HepG2 (cell line): ENCODE data around the gene PLBD1. TPM values are rescaled to one million over a fixed set of nuclear protein-coding genes. Genes with fewer than 3 reads are reported as not detected.

Experiments
- ATAC-seq: fragments of 200-7000 bp; cut with Tn5 transposase; 3 replicates; pipeline ENCODE4 v1.9.1; 2020; ENCODE audit warnings: mild to moderate bottlenecking, moderate library complexity
- BruUV-seq: library from RNA; stranded (reverse); fragments of 400-500 nt; replicated peaks from 2 replicates; lab custom pipeline; 2021; lab: Mats Ljungman, UMichigan
- CTCF ChIA-PET: fragments of 300-600 bp; formaldehyde crosslinking; extraction: SDS; loops from one replicate; lab custom pipeline; 2021; ENCODE audit warnings: low total read pairs, inconsistent platforms, low intra/inter-chr PET ratio; lab: Yijun Ruan, JAX
- POLR2A ChIA-PET: fragments of 350-600 bp; sonication (Branson Sonifier 250); formaldehyde crosslinking; loops from one replicate; lab custom pipeline; 2020; ENCODE audit warnings: antibody characterized with exemption, inconsistent platforms; lab: Yijun Ruan, JAX
- DNase-seq: peaks from one replicate; pipeline ENCODE4 v3.0.0-alpha.2; 2015; ENCODE audit warnings: low spot score
- FAIRE-seq: peaks from 3 replicates; lab custom pipeline; 2011; peaks lifted over from hg19 to GRCh38; lab: Jason Lieb, UNC
- H2AFZ ChIP-seq: one replicate; pipeline ENCODE4 v1.6.1; 2011; ENCODE audit warnings: low read length, inconsistent platforms
- H3K27ac ChIP-seq: fragments of 300-600 bp; 3 replicates; pipeline ENCODE4 v1.8.0; 2011; ENCODE audit warnings: mixed run types, mild to moderate bottlenecking, mixed read lengths, low read length, inconsistent platforms; ENCODE audit not compliant: insufficient read depth; ENCODE audit errors: extremely low read length
- H3K27me3 ChIP-seq, 2 experiments: fragments of 200-600 bp in 1 of 2; 2 replicates in 1 of 2; 3 replicates in 1 of 2; pipeline versions ENCODE4 v1.6.0 to v1.8.0; 2011; ENCODE audit warnings: low read length in 2 of 2, mild to moderate bottlenecking in 2 of 2, moderate library complexity in 2 of 2, inconsistent platforms in 1 of 2; ENCODE audit not compliant: insufficient read depth in 2 of 2, control insufficient read depth in 1 of 2
- H3K36me3 ChIP-seq, 2 experiments: fragments of 200-600 bp in 1 of 2; replicated peaks in 1 of 2; 2 replicates in 1 of 2; 3 replicates in 1 of 2; pipeline versions ENCODE4 v1.5.1 to v1.8.0; 2011; ENCODE audit warnings: low read length in 2 of 2, inconsistent platforms in 1 of 2; ENCODE audit not compliant: insufficient read depth in 2 of 2, control insufficient read depth in 1 of 2
- H3K4me1 ChIP-seq: 2 replicates; pipeline ENCODE4 v1.5.1; 2012; ENCODE audit warnings: low read length, inconsistent platforms; ENCODE audit not compliant: insufficient read depth
- H3K4me2 ChIP-seq: 2 replicates; pipeline ENCODE4 v1.6.0; 2011; ENCODE audit warnings: low read depth, low read length, inconsistent platforms
- H3K4me3 ChIP-seq, 3 experiments: fragments of 200-600 bp in 1 of 3; sonication (generic), shearing (Covaris generic) in 1 of 3; replicated peaks in 1 of 3; 2 replicates each; pipeline ENCODE4 v1.5.1; 2011 to 2016; ENCODE audit warnings: low read length in 3 of 3, inconsistent platforms in 2 of 3, low read depth in 2 of 3, mild to moderate bottlenecking in 2 of 3, control low read depth in 1 of 3, mixed read lengths in 1 of 3; ENCODE audit not compliant: insufficient read depth in 1 of 3
- H3K79me2 ChIP-seq: one replicate; pipeline ENCODE4 v1.6.1; 2011; ENCODE audit warnings: low read length, inconsistent platforms; ENCODE audit not compliant: insufficient read depth
- H3K9ac ChIP-seq: 2 replicates; pipeline ENCODE4 v1.6.0; 2011; ENCODE audit warnings: mild to moderate bottlenecking, low read depth, low read length, inconsistent platforms; ENCODE audit not compliant: insufficient read depth
- H3K9me3 ChIP-seq: 2 replicates; pipeline ENCODE4 v1.5.1; 2012; ENCODE audit warnings: mild to moderate bottlenecking, low read length
- H4K20me1 ChIP-seq: 2 replicates; pipeline ENCODE4 v1.6.0; 2011; ENCODE audit warnings: inconsistent platforms, mild to moderate bottlenecking, low read length, moderate library complexity; ENCODE audit not compliant: insufficient read depth
- AGO2 ChIP-seq: fragments of 200-400 bp; formaldehyde crosslinking; optimal IDR thresholded peaks from 2 replicates; pipeline ENCODE3; 2017; ENCODE audit warnings: mild to moderate bottlenecking, low read depth, low read length, moderate library complexity
- CHD4 ChIP-seq: fragments of 200-600 bp; sonication (generic); IDR thresholded peaks from 2 replicates; pipeline ENCODE4 v1.7.0; 2017; ENCODE audit warnings: mild to moderate bottlenecking, low read length, borderline replicate concordance
- HDAC1 ChIP-seq: sonication (generic); formaldehyde crosslinking; IDR thresholded peaks from 2 replicates; pipeline ENCODE4 v1.5.1; 2020; ENCODE audit warnings: mild to moderate bottlenecking, missing genetic modification reagents
- KDM2A ChIP-seq: sonication (generic); formaldehyde crosslinking; IDR thresholded peaks from 2 replicates; pipeline ENCODE4 v1.4.0; 2020; ENCODE audit warnings: low read depth, missing genetic modification reagents, borderline replicate concordance
- SIN3A ChIP-seq: IDR thresholded peaks from 2 replicates; pipeline ENCODE4 v1.6.1; 2011; ENCODE audit warnings: low read depth, mild to moderate bottlenecking, control low read depth, low read length, borderline replicate concordance
- U2AF1 ChIP-seq: fragments of 200-400 bp; formaldehyde crosslinking; optimal IDR thresholded peaks from 2 replicates; pipeline ENCODE3; 2017; ENCODE audit warnings: mild to moderate bottlenecking, low read depth, low read length
- ZNF274 ChIP-seq: sonication (generic); formaldehyde crosslinking; IDR thresholded peaks from 2 replicates; pipeline ENCODE4 v1.5.1; 2020; ENCODE audit warnings: mild to moderate bottlenecking, missing genetic modification reagents
- ZNF543 ChIP-seq: sonication (generic); formaldehyde crosslinking; IDR thresholded peaks from 2 replicates; pipeline ENCODE4 v1.4.0; 2020; ENCODE audit warnings: mild to moderate bottlenecking, missing genetic modification reagents
- ZNF550 ChIP-seq: sonication (generic); formaldehyde crosslinking; IDR thresholded peaks from 2 replicates; pipeline ENCODE4 v1.4.0; 2020; ENCODE audit warnings: mild to moderate bottlenecking, missing genetic modification reagents, borderline replicate concordance
- ZNF678 ChIP-seq: sonication (generic); formaldehyde crosslinking; IDR thresholded peaks from 2 replicates; pipeline ENCODE4 v1.4.0; 2020; ENCODE audit warnings: mild to moderate bottlenecking, missing genetic modification reagents
- WGBS: methylation state at CpG from one replicate; pipeline ENCODE4 v1.1.6; 2017; ENCODE audit warnings: low lambda C conversion rate; 5-methylcytosine and 5-hydroxymethylcytosine counted together
- in situ Hi-C: cut with HindIII; loops from 2 replicates; pipeline ENCODE4 v1.10.0; 2017; ENCODE audit warnings: low pct_unique_long_range_greater_than_20kb; ENCODE audit not compliant: extremely low pct_ligation_motif_present
- intact Hi-C: fragments of 100-400 bp; cut with micrococcal nuclease; formaldehyde crosslinking; loops from one replicate; pipeline ENCODE4 v1.10.0; 2022; ENCODE audit not compliant: unreplicated experiment
- polyA plus RNA-seq, 8 experiments: library from polyadenylated mRNA; depleted of rRNA in 3 of 8; stranded (reverse) in 7 of 8; unstranded in 1 of 8; fragments of >200 nt; fragmentation: Illumina TruSeq in 4 of 8; extraction: Trizol in 4 of 8; gene quantifications; 2 replicates each; pipeline versions ENCODE4 v1.2.1 to v1.2.3, GENCODE V29; 2011 to 2016; ENCODE audit warnings: low read depth in 4 of 8, missing spikeins in 1 of 8, mixed read lengths in 1 of 8; ENCODE audit not compliant: insufficient read depth in 1 of 8
- total RNA-seq, 5 experiments: library from RNA; depleted of rRNA; stranded (reverse); fragments of >200 nt; fragmentation: Illumina TruSeq; extraction: Trizol; gene quantifications; 2 replicates each; pipeline ENCODE4 v1.2.3, GENCODE V29; 2016; ENCODE audit warnings: low read depth in 1 of 5
- TF ChIP-seq, protein P1 (sequence below): sonication (generic); formaldehyde crosslinking; IDR thresholded peaks from 2 replicates; pipeline ENCODE4 v1.5.0; 2020; ENCODE audit warnings: mild to moderate bottlenecking, missing genetic modification reagents
- TF ChIP-seq, protein P2 (sequence below): sonication (generic); formaldehyde crosslinking; IDR thresholded peaks from 2 replicates; pipeline ENCODE4 v1.5.0; 2020; ENCODE audit warnings: missing genetic modification reagents

PLBD1 gene
- total and polyA plus RNA-seq, 2 of the 13 experiments (the other 11 are each of a cell fraction or from before 2014, with no cell fraction given) = not detected

- CTCF ChIA-PET = no interaction called here
- POLR2A ChIA-PET = no interaction called here
- Histone ChIP-seq H3K9me3 (peaks cover 24% of the 10 kb centered on the region), H3K4me1 (no peaks in the 10 kb centered on the region), H3K4me3 (no peak overlapping the region), H4K20me1 (no peaks in the 10 kb centered on the region), H3K9ac (no peak overlapping the region), H3K79me2 (no peaks in the 10 kb centered on the region), H3K27me3 (no peaks in the 10 kb centered on the region; a peak in 1 of 5 replicates), H3K4me2 (no peak overlapping the region), H3K27ac (no peak overlapping the region), H3K36me3 (no peaks in the 10 kb centered on the region), H2AFZ (no peak overlapping the region)
- FAIRE-seq (no peak), DNase-seq (no peak), ATAC-seq (no peak)
- TF ChIP-seq U2AF1 = no peak
- TF ChIP-seq, protein P1, sequence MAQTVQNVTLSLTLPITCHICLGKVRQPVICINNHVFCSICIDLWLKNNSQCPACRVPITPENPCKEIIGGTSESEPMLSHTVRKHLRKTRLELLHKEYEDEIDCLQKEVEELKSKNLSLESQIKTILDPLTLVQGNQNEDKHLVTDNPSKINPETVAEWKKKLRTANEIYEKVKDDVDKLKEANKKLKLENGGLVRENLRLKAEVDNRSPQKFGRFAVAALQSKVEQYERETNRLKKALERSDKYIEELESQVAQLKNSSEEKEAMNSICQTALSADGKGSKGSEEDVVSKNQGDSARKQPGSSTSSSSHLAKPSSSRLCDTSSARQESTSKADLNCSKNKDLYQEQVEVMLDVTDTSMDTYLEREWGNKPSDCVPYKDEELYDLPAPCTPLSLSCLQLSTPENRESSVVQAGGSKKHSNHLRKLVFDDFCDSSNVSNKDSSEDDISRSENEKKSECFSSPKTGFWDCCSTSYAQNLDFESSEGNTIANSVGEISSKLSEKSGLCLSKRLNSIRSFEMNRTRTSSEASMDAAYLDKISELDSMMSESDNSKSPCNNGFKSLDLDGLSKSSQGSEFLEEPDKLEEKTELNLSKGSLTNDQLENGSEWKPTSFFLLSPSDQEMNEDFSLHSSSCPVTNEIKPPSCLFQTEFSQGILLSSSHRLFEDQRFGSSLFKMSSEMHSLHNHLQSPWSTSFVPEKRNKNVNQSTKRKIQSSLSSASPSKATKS (CRISPR knock-in tag) = no peak
- no peak for TF ChIP-seq KDM2A (CRISPR knock-in tag)
- TF ChIP-seq SIN3A = no peak
- no peak for TF ChIP-seq HDAC1 (CRISPR knock-in tag)
- 18% methylated on average over 3 of the region's 3 CpGs for WGBS
- no TSS peak for BruUV-seq
- intact Hi-C loops (no loop called here), in situ Hi-C loops (no loop called here)
Measured at GRCh38 chr12:14611640-14612203, 44.0 kb upstream of the PLBD1 start.

GRCh38 chr12:14607568-14607967, 39.9 kb upstream of the PLBD1 start:
- TF ChIP-seq AGO2 (no peak), CHD4 (no peak), ZNF543 (no peak), ZNF550 (no peak), ZNF678 (no peak), ZNF274 (no peak)
- TF ChIP-seq, protein P2, sequence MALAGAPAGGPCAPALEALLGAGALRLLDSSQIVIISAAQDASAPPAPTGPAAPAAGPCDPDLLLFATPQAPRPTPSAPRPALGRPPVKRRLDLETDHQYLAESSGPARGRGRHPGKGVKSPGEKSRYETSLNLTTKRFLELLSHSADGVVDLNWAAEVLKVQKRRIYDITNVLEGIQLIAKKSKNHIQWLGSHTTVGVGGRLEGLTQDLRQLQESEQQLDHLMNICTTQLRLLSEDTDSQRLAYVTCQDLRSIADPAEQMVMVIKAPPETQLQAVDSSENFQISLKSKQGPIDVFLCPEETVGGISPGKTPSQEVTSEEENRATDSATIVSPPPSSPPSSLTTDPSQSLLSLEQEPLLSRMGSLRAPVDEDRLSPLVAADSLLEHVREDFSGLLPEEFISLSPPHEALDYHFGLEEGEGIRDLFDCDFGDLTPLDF = no peak
- TF ChIP-seq, all 625 proteins: peak for 0
- CTCF ChIA-PET = no interaction called here

More at GRCh38 chr12:14607568-14607967, 39.9 kb upstream of the PLBD1 start:
- Histone ChIP-seq H3K4me3 (no peak overlapping the region), H2AFZ (no peak overlapping the region), H3K4me2 (no peak overlapping the region), H3K36me3 (no peaks in the 10 kb centered on the region), H3K79me2 (no peaks in the 10 kb centered on the region), H3K4me1 (no peaks in the 10 kb centered on the region), H4K20me1 (no peaks in the 10 kb centered on the region), H3K27me3 (no peaks in the 10 kb centered on the region; a peak in 1 of 5 replicates), H3K27ac (no peak overlapping the region), H3K9ac (no peak overlapping the region), H3K9me3 (peaks cover 59% of the 10 kb centered on the region)
- DNase-seq (no peak), ATAC-seq (no peak), FAIRE-seq (no peak)
- in situ Hi-C loops (no loop called here), intact Hi-C loops (no loop called here)
- BruUV-seq = no TSS peak
- POLR2A ChIA-PET = no interaction called here
